DND-41 (cell line): Measurements from ENCODE around the gene TOR2A.

Source experiments
- ATAC-seq: fragments of 200-7000 bp; cut with Tn5 transposase; 3 replicates; pipeline ENCODE4 v1.9.1; 2021; ENCODE audit warnings: low read depth; ENCODE audit not compliant: insufficient read depth
- DNase-seq: peaks from one replicate; pipeline ENCODE4 v3.0.0-alpha.2; 2020
- H2AFZ ChIP-seq: 2 replicates; pipeline ENCODE4 v1.6.0; 2012; ENCODE audit warnings: low read depth, low read length
- H3K27ac ChIP-seq: 2 replicates; pipeline ENCODE4 v1.5.1; 2012; ENCODE audit warnings: low read length, inconsistent platforms
- H3K27me3 ChIP-seq: fragments of 200-600 bp; sonication (generic); 2 replicates; pipeline ENCODE4 v1.6.0; 2012; ENCODE audit warnings: low read length, mild to moderate bottlenecking, inconsistent platforms; ENCODE audit not compliant: insufficient read depth, poor library complexity
- H3K36me3 ChIP-seq: 2 replicates; pipeline ENCODE4 v1.5.1; 2012; ENCODE audit warnings: low read length, inconsistent platforms; ENCODE audit not compliant: insufficient read depth
- H3K4me1 ChIP-seq: 2 replicates; pipeline ENCODE4 v1.5.1; 2012; ENCODE audit warnings: mild to moderate bottlenecking, low read length; ENCODE audit not compliant: insufficient read depth
- H3K4me2 ChIP-seq: 2 replicates; pipeline ENCODE4 v1.6.0; 2012; ENCODE audit warnings: mild to moderate bottlenecking, moderate library complexity, low read length, inconsistent platforms; ENCODE audit not compliant: insufficient read depth
- H3K4me3 ChIP-seq, 2 experiments: fragments of 200-600 bp in 1 of 2; shearing (Covaris generic) in 1 of 2; 2 replicates each; pipeline ENCODE4 v1.5.1; 2012 to 2016; ENCODE audit warnings: inconsistent platforms in 2 of 2, low read length in 2 of 2, mild to moderate bottlenecking in 2 of 2, low read depth in 1 of 2, moderate library complexity in 1 of 2
- H3K79me2 ChIP-seq: 2 replicates; pipeline ENCODE4 v1.6.0; 2012; ENCODE audit warnings: low read length, inconsistent platforms; ENCODE audit not compliant: insufficient read depth
- H3K9ac ChIP-seq: 2 replicates; pipeline ENCODE4 v1.6.0; 2012; ENCODE audit warnings: low read depth, mild to moderate bottlenecking, inconsistent platforms, low read length, moderate library complexity
- H3K9me3 ChIP-seq: 2 replicates; pipeline ENCODE4 v1.5.1; 2012; ENCODE audit warnings: low read length, moderate library complexity, mild to moderate bottlenecking, inconsistent platforms; ENCODE audit not compliant: insufficient read depth, severe bottlenecking
- H4K20me1 ChIP-seq: 2 replicates; pipeline ENCODE4 v1.6.0; 2012; ENCODE audit warnings: low read length; ENCODE audit not compliant: insufficient read depth
- CTCF ChIP-seq: IDR thresholded peaks from 2 replicates; pipeline ENCODE4 v1.5.1; 2012; ENCODE audit warnings: borderline replicate concordance, low read length, moderate library complexity, mild to moderate bottlenecking; ENCODE audit not compliant: poor library complexity, severe bottlenecking; ENCODE audit errors: extremely low read depth
- EZH2 ChIP-seq: IDR thresholded peaks from 3 replicates; pipeline ENCODE4 v1.6.1; 2012; ENCODE audit warnings: borderline replicate concordance, low read depth, mild to moderate bottlenecking, moderate library complexity, low read length, inconsistent platforms; ENCODE audit not compliant: severe bottlenecking

TOR2A gene

DNA sequence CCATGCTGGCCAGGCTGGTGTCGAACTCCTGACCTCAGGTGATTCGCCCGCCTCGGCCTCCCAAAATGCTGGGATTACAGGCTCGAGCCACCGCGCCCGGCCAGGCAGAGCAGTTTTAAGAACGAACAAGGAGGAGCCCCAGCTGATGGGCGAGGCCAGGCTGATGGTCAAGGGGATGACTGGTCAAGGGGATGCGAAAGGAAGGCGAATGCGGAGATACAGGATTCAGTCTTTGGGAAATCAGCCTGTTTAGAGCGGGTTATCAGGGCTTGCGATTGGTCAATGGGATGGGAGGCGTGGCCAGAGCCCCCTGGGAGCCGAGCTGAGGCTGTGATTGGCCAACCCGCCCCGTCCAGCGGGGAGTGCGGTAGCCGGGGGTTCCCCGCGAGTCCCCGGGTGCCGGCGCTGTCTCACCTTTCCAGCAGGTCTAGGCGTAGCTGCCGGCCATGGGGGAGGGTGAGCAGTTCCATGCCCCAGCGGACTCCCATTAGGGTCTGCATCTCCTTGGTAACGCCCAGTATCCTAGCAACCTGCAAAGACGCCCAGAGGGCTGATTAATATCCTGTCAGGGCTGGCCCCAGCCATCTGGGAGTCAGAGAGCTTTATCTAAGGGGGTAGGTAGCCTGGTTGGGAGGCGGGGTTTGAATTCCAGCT is 7.5 kb upstream of the TOR2A start:
- DNase-seq (no peak), ATAC-seq (no peak)
- no peaks in the 10 kb centered on the region for H3K9me3 ChIP-seq
- H3K4me2 ChIP-seq, result no peak overlapping the region
- H3K4me1 ChIP-seq, result no peaks in the 10 kb centered on the region
- H3K27ac ChIP-seq, result no peak overlapping the region
- no peak overlapping the region for H3K9ac ChIP-seq
- no peaks in the 10 kb centered on the region for H3K27me3 ChIP-seq
- no peak overlapping the region for H3K4me3 ChIP-seq
- H3K36me3 ChIP-seq, result no peaks in the 10 kb centered on the region
- no peaks in the 10 kb centered on the region for H4K20me1 ChIP-seq
- no peaks in the 10 kb centered on the region for H3K79me2 ChIP-seq
- no peak for TF ChIP-seq EZH2
- H2AFZ ChIP-seq, result no peak overlapping the region

GRCh38 chr9:127741831-127742434 is 6.8 kb upstream of the TOR2A start:
- no peak overlapping the region for H3K9ac ChIP-seq
- H3K4me1 ChIP-seq, result no peaks in the 10 kb centered on the region
- H3K79me2 ChIP-seq, result no peaks in the 10 kb centered on the region
- H2AFZ ChIP-seq, result no peak overlapping the region
- ATAC-seq, result no peak
- H3K4me3 ChIP-seq, result no peak overlapping the region
- no peak overlapping the region for H3K4me2 ChIP-seq
- no peaks in the 10 kb centered on the region for H3K36me3 ChIP-seq
- no peak for TF ChIP-seq CTCF
- no peak for TF ChIP-seq EZH2
- no peak overlapping the region for H3K27ac ChIP-seq
- H3K9me3 ChIP-seq, result no peaks in the 10 kb centered on the region
- H3K27me3 ChIP-seq, result no peaks in the 10 kb centered on the region
- DNase-seq, result no peak
- no peaks in the 10 kb centered on the region for H4K20me1 ChIP-seq

- H3K36me3 ChIP-seq, result no peaks in the 10 kb centered on the region
- H3K27ac ChIP-seq, result no peak overlapping the region
- no peaks in the 10 kb centered on the region for H3K79me2 ChIP-seq
- TF ChIP-seq EZH2, result no peak
- no peak for TF ChIP-seq CTCF
- DNase-seq, result no peak
- no peaks in the 10 kb centered on the region for H4K20me1 ChIP-seq
- no peak overlapping the region for H3K4me3 ChIP-seq
- no peaks in the 10 kb centered on the region for H3K9me3 ChIP-seq
- no peak overlapping the region for H3K4me2 ChIP-seq
- H3K9ac ChIP-seq, result no peak overlapping the region
- H3K4me1 ChIP-seq, result peaks cover 8% of the 10 kb centered on the region
- ATAC-seq, result no peak
- H2AFZ ChIP-seq, result no peak overlapping the region
- H3K27me3 ChIP-seq, result no peaks in the 10 kb centered on the region
Observed at GRCh38 chr9:127739614-127740330, 4.7 kb upstream of the TOR2A start.

DNA sequence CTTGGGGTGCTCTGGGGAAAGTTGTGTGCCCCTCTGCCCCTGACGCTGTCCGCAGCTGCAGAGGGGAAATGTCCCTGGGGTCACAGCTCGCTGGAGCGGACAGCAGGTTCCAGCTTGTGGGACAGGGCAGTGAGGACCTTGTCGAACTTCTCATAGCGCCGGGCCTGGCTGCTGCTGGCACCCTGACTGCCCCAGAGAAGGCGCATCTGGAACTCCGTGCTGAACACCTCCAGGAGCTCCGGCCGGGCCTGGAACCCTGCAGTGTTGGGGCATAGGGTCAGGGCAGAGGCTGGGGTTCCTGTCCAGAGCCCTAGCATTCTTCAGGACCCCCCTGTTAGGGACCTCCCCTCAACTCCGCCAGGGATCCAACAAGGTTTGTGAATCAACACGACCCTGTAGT is 3.6 kb upstream of the TOR2A start:
- H3K4me2 ChIP-seq, result no peak overlapping the region

More for the DNA sequence above, 3.6 kb upstream of the TOR2A start:
- Histone ChIP-seq H3K9ac (no peak overlapping the region), H3K36me3 (no peaks in the 10 kb centered on the region), H3K9me3 (no peaks in the 10 kb centered on the region), H3K27ac (no peak overlapping the region), H3K4me3 (no peak overlapping the region), H4K20me1 (no peaks in the 10 kb centered on the region), H3K79me2 (0 out of 2 replicates have a peak, but pooled peaks cover 2% of the 10 kb centered on the region), H3K4me1 (peaks cover 17% of the 10 kb centered on the region), H2AFZ (no peak overlapping the region), H3K27me3 (no peaks in the 10 kb centered on the region)
- TF ChIP-seq EZH2, result no peak
- TF ChIP-seq CTCF, result no peak
- no peak for ATAC-seq
- no peak for DNase-seq
